ENCODE data around the gene TAGLN2.

TAGLN2 gene

GRCh38 chr1:159924025-159924790, 1.1 kb downstream of the TAGLN2 start:
- Histone ChIP-seq H3K9ac (peak overlapping the region; percentile 76), H2AFZ (peak overlapping the region; percentile 80), H3K27me3 (ENCODE audit: control insufficient read depth, insufficient read depth, low read length) (no peaks in the 10 kb centered on the region), H3K4me1 (peaks cover 13% of the 10 kb centered on the region), H3K36me3 (ENCODE audit: control insufficient read depth, insufficient read depth, low read length) (no peaks in the 10 kb centered on the region), H3K79me2 (no peaks in the 10 kb centered on the region), H3K4me2 (ENCODE audit: low read length) (peak overlapping the region; percentile 58), H3K27ac (peak overlapping the region; percentile 84), H3K9me3 (ENCODE audit: control insufficient read depth, low read length) (no peaks in the 10 kb centered on the region), H3K4me3 (ENCODE audit: low read depth, low read length) (peak overlapping the region; percentile 85)
- no peak for TF ChIP-seq CTCF (IDR thresholded peaks at IDR 0.05)

- H3K4me2 ChIP-seq (ENCODE audit: low read length) = peak overlapping the region; percentile 58
Observed at GRCh38 chr1:159923203-159924024, 1.9 kb downstream of the TAGLN2 start.

GRCh38 chr1:159922511-159923202, 2.6 kb downstream of the TAGLN2 start:
- H3K4me1 ChIP-seq = peaks cover 13% of the 10 kb centered on the region
- H2AFZ ChIP-seq = no peak overlapping the region
- H3K36me3 ChIP-seq (ENCODE audit: control insufficient read depth, insufficient read depth, low read length) = no peaks in the 10 kb centered on the region
- no peaks in the 10 kb centered on the region for H3K79me2 ChIP-seq
- peak overlapping the region; percentile 84 for H3K27ac ChIP-seq
- H3K4me3 ChIP-seq (ENCODE audit: low read depth, low read length) = peak overlapping the region; percentile 85
- H3K9me3 ChIP-seq (ENCODE audit: control insufficient read depth, low read length) = no peaks in the 10 kb centered on the region
- H3K9ac ChIP-seq = no peak overlapping the region
- H3K4me2 ChIP-seq (ENCODE audit: low read length) = peak overlapping the region; percentile 52
- no peaks in the 10 kb centered on the region for H3K27me3 ChIP-seq (ENCODE audit: control insufficient read depth, insufficient read depth, low read length)
- no peak for TF ChIP-seq CTCF (IDR thresholded peaks at IDR 0.05)

More at GRCh38 chr1:159923203-159924024, 1.9 kb downstream of the TAGLN2 start:
- no peak overlapping the region for H2AFZ ChIP-seq
- no peaks in the 10 kb centered on the region for H3K27me3 ChIP-seq (ENCODE audit: control insufficient read depth, insufficient read depth, low read length)
- H3K9ac ChIP-seq = no peak overlapping the region
- no peaks in the 10 kb centered on the region for H3K79me2 ChIP-seq
- no peaks in the 10 kb centered on the region for H3K36me3 ChIP-seq (ENCODE audit: control insufficient read depth, insufficient read depth, low read length)
- no peak for TF ChIP-seq CTCF (IDR thresholded peaks at IDR 0.05)
- H3K27ac ChIP-seq = peak overlapping the region; percentile 84
- H3K9me3 ChIP-seq (ENCODE audit: control insufficient read depth, low read length) = no peaks in the 10 kb centered on the region
- H3K4me3 ChIP-seq (ENCODE audit: low read depth, low read length) = peak overlapping the region; percentile 85
- H3K4me1 ChIP-seq = peaks cover 13% of the 10 kb centered on the region

- Histone ChIP-seq H2AFZ (no peak overlapping the region), H3K4me3 (ENCODE audit: low read depth, low read length) (peak overlapping the region; percentile 85), H3K4me1 (peaks cover 13% of the 10 kb centered on the region), H3K79me2 (no peaks in the 10 kb centered on the region), H3K36me3 (ENCODE audit: control insufficient read depth, insufficient read depth, low read length) (no peaks in the 10 kb centered on the region), H3K27me3 (ENCODE audit: control insufficient read depth, insufficient read depth, low read length) (no peaks in the 10 kb centered on the region), H3K4me2 (ENCODE audit: low read length) (peak overlapping the region; percentile 52), H3K27ac (peak overlapping the region; percentile 84), H3K9ac (no peak overlapping the region), H3K9me3 (ENCODE audit: control insufficient read depth, low read length) (no peaks in the 10 kb centered on the region)
- no peak for TF ChIP-seq CTCF (IDR thresholded peaks at IDR 0.05)
Observed at GRCh38 chr1:159921700-159922504, 3.4 kb downstream of the TAGLN2 start.

Measured in parathyroid adenoma (tissue), 2 donors.